Skeletal muscle cell (primary cell): ENCODE data around the gene PKHD1.

ENCODE experiments used
- DNase-seq: peaks from one replicate; pipeline ENCODE4 v3.0.0-alpha.2; 2010; ENCODE audit warnings: low read depth
- H3K4me3 ChIP-seq: 2 replicates; pipeline ENCODE4 v1.5.1; 2011; ENCODE audit warnings: low read depth, mild to moderate bottlenecking, control low read depth, low read length, moderate library complexity

Gene PKHD1, protein sequence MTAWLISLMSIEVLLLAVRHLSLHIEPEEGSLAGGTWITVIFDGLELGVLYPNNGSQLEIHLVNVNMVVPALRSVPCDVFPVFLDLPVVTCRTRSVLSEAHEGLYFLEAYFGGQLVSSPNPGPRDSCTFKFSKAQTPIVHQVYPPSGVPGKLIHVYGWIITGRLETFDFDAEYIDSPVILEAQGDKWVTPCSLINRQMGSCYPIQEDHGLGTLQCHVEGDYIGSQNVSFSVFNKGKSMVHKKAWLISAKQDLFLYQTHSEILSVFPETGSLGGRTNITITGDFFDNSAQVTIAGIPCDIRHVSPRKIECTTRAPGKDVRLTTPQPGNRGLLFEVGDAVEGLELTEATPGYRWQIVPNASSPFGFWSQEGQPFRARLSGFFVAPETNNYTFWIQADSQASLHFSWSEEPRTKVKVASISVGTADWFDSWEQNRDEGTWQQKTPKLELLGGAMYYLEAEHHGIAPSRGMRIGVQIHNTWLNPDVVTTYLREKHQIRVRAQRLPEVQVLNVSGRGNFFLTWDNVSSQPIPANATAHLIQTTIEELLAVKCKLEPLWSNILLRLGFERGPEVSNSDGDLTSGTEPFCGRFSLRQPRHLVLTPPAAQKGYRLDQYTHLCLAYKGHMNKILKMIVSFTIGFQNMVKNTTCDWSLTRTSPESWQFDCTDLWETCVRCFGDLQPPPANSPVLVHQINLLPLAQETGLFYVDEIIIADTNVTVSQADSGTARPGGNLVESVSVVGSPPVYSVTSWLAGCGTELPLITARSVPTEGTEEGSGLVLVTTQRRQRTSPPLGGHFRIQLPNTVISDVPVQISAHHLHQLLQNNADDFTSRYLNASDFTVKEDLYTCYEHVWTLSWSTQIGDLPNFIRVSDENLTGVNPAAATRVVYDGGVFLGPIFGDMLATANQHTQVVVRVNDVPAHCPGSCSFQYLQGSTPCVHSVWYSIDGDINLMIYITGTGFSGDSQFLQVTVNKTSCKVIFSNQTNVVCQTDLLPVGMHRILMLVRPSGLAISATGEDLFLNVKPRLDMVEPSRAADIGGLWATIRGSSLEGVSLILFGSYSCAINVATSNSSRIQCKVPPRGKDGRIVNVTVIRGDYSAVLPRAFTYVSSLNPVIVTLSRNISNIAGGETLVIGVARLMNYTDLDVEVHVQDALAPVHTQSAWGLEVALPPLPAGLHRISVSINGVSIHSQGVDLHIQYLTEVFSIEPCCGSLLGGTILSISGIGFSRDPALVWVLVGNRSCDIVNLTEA (N-terminal part only)

DNA sequence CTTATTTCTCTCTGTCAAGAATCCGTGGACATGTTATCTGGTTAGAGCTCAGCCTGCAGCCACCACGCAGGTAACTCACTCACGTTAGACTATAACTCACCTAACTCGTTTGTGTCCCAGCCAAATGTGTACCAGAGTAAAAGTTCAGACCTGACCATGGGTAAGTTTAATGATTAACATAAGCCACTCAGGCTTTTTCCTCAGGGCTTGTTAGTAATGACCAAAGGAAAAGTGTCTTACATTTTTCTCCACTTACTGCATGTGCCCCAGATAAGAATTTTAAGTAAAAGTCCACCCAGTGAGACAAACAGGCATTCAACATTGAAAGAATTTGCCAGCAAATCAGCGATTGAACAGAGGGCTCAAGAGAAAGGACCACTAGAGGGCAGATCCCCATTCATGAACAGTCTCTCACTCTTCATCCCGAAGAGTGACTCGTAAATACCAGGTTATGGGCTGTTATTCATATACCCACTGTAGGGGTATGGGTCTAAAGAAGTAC lies at the start of gene PKHD1:
PKHD1 (minus strand) TSS at position 116 of the 502 bp plus-strand sequence. CDS start 2,680 bp downstream, outside the sequence.
- H3K4me3 ChIP-seq, result no peak within 1 kb of the TSS
- no peak for DNase-seq

DNA sequence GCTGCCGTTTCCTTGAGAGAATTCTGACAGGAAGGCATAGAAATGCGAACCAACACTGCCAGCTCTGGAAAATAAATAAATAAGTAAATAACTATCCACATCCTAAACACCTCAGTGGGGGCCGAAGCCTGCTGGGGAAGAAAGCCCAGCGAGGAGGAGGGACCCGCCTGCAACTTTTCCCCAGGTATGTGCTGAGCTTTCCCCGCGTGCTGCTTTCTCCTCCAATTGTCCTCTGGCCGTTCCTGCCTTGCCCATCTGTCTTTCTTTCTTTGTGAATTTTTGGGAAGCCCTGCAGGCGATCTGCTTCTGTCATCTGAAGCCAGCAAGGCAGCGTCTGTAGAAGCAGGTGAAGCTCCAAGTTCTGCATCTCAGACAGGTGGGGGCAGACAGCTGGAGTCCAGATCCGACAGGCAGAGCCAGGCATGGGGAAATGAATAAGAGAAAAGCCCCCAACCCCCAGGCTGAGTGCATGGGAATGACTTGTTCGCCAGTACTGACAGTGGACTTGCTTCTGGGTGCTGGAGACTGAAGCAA lies 49.6 kb upstream of the PKHD1 start:
- peak overlapping the region; percentile 51 for H3K4me3 ChIP-seq
- no peak for DNase-seq

DNA sequence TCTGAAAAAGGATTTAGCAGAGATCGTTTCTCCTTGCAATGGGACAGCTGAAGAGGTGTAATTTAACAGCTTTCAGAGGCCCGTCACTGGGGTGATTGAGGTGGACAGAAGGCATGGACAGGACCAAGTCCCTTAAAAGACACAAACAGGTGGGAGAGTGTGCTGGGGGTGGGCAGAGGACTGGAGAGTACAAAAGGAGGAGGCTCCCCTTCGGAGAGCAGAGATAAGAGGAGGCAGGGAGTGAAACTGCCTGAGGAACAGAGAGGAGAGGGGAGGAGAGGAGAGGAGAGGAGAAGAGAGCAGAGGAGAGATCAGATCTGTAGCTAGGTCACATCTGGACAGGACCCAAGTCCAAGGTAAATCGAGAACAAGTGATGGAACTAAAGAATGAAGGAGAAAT lies 48.6 kb upstream of the PKHD1 start:
- peak; percentile 47 for DNase-seq
- H3K4me3 ChIP-seq, result peak overlapping the region; percentile 51

DNA sequence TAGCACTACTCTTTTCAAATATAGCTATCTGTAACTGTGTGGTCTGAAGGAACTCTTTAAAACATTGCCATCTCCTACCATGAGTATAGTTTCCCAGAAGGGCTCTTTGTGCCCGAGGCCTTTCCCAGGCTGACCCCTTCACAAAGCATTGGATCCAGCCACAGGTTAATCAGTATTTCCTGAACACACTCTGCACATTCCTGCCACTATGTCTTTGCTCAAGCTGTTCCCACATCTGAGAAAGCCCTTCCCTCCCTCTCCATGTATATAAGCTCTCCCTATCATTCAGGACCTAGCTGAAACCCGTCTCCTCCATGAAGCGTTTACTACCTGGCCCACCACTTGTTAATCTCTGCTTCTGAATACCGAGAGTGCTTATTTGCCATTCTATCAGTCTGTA lies 47.8 kb upstream of the PKHD1 start:
- no peak for DNase-seq
- no peak overlapping the region for H3K4me3 ChIP-seq

DNA sequence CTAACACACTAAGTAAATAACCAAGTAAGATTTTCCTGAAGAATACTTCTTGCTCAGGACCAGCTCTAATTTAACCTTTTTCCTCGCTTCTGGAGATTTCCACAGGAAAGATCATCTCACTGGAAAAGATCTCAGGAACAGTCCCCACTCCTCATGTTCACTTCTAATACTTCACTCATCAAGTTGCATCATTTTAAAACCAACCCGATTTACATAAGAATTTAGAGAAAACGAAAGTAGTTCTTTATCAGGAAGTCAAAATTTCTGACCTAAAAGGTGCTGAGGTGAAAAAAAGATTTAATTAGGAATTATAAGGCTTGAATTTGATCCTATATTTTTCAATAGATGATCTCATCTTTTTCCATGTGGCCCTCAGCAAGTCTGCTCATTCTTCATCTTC lies 46.6 kb upstream of the PKHD1 start:
- H3K4me3 ChIP-seq, result no peak overlapping the region
- DNase-seq, result no peak

DNA sequence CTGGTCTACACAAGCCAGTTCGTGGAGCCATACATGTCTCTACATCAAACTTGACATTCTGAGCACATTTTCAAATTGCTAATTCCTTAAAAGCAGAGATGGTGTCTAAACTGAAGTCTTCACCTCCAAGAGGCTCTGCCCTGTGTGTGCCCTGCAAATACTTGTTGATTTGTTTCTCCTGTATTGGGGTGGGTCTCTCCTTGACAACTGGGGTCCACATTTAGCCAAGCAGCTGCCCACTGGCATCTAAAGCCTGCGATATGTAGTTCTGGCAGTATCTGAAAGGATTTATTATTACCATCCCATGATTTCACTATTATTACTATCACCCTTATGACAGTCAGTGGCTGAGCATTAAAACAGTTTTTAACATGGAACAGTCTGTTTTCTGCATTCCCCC lies 45.9 kb upstream of the PKHD1 start:
- DNase-seq, result no peak
- no peak overlapping the region for H3K4me3 ChIP-seq

DNA sequence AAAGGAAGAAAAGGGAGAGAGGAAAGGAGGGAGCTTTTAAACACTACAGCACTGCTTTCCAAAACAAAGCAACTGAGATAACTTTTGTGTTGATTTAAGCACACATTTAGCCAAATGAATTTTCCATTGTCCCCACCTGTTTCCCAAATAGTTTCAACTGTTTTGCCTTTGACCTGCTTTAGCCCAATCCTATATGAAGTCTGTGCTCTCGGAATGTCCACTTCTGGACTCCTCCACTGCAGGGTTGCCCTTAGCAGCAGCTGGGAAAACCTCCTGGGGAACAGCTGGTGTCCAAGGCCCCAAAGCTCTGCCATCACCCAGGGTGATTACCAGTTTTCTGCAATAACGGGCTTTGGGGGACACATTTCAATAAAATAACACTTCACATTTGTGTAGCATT lies 44.9 kb upstream of the PKHD1 start:
- no peak overlapping the region for H3K4me3 ChIP-seq
- DNase-seq, result no peak

DNA sequence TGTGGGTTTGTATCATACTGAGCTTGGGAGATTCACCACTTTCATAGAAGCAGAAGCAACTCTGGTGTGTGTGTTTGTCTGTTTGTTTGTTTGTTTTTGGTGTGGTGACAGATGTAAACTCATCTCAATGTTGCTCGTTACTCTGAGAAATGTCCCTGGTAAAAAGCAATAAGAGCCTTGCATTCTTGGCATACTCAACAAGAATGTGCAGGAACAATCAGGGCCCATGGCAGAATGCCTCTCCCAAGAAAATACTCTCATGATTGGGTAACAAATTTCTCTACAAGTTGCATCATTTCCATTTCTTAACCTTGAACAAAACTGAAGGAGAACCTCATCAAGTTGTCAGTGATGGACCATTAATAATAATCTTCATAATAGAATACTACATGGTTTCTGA lies 43.0 kb upstream of the PKHD1 start:
- DNase-seq, result no peak
- no peak overlapping the region for H3K4me3 ChIP-seq

DNA sequence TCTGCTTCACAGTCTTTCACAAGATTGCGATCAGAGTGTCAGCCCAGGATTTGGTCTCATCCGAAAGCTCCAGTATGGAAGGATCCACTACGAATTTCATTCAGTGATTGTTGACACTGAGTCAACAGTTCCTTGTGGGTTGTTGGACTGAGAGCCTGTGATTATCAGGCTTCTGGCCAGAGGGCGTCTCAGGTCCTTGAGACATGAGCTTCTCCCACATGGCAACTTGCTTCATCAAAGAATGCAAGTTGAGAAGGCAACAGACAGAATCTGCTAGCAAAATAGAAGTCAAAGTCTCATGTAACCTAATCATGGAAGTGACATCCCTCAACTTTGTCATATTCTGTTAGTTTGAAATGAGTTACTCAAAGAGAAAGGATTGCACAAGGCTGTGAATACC lies 40.5 kb upstream of the PKHD1 start:
- no peak overlapping the region for H3K4me3 ChIP-seq
- DNase-seq, result no peak

DNA sequence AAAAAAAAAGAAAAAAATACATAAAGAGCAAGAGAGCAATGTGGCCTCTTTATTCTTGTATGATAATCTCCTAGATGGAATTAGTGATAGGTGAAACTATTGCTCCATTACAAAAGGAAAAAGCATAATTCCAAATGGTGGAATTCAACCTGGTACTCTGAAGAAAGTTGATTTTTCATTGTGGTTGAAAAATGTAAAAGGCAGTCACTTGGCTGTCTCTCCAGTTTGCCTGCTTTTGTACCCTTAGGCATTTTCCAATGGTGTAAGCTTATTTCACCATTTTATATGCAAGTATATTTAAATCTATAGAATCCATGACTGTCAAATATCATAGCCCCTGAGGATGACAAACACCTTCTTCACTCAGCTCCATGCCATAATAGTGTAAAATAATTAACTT lies 38.8 kb upstream of the PKHD1 start:
- no peak for DNase-seq
- no peak overlapping the region for H3K4me3 ChIP-seq

DNA sequence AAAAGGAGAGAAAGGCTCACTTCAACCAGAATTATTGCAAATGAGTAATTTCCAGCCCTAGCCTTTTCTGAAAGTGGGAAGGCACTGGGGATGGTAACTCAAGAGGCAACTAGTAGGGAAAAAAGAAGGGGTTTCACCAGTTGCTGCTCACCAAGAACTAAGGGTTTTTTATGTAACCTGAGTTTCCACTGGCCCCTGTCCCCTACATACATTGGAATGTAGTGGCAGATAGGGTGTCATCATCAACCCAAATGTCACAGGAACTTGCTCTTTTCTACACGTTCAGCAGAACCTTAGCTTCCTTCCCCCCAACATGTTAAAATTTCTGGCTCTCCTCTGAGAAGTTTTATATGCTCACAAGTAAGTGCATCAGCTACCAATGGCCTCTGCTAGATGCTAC lies 38.2 kb upstream of the PKHD1 start:
- DNase-seq, result no peak
- H3K4me3 ChIP-seq, result no peak overlapping the region

DNA sequence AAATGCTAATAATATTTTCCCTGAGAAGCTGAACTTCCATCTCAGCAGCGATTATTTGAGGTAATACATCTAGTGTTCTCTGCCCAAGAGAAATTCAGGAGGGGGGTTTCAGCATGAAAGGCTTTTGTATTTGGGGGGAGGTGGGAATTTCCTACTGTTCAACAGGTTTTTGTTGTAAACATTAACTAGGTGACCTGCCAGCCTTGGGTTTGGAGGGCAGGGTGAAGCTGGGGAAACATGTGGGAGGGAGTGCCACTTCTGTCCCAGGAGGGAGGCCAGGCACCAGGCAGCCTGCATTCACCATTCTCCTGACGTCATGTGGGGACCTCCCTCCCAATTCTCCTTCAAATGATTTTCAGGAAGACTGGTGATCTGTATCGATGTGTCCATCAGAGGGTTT lies 37.7 kb upstream of the PKHD1 start:
- no peak for DNase-seq
- H3K4me3 ChIP-seq, result no peak overlapping the region

DNA sequence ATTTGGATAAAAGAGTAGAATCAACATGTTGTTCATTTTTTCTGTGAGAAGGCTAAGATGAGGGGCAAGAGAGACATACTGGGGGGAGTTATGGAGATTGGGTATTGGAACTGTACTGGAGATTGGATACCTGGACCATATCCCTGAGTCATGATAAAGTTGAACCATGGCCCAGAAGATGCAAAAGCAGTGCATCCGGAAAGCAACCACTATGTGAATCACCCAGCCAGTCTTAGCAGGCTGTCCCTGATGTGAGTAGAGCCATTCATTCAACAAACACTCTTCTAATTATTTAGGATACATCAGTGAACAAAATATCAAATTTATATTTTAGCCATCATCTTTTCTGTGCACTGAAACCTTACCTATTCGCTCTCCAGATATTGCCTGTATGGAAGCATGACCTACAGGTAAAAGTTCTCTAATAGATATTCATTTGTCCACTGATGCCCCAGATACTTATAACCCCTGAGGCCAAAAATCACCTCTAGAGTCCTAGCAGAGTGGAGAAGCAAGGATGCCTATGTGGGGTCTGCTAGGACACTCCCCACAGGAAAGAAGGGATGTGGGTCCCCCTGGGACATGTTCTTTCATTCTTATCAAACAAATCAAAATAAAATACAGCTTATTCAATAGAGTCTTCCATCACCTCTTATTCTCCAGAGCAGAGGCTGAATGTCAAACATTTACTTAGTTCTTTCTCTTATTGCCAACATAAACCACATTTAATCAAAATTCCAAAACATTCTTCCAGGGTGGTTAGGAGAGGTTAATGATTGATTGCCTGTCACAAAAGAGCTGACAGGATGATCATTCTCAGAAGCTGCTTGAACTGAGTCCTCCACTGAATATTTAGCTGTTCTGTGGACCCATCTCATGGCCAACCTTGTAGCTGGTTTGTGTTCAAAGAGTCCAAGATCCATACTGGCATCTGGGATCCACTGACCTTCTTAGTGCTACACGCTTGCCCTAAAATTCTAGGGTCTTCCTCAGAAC lies 37.0 kb upstream of the PKHD1 start:
- no peak overlapping the region for H3K4me3 ChIP-seq

DNA sequence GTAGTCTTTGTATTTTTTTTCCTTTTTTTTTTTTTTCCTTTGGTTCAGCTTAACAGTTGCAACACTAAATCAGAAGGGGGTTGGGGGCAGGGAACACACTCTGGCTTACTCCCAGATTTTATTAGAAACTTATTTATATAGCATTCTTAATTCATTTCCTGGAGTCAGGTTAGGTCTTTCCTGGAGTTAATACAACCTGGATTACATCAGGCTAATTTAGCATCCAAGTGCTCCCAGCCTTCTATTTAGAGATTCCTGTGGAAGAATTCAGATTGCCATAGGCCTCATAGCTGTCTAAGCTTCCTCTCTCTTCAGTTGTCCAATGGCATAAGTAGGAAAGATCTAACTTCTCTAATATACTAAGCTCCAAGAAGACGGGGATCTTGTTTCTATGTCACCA lies 35.8 kb upstream of the PKHD1 start:
- H3K4me3 ChIP-seq, result no peak overlapping the region
- no peak for DNase-seq

More for the DNA sequence above, 37.0 kb upstream of the PKHD1 start:
- no peak for DNase-seq

DNA sequence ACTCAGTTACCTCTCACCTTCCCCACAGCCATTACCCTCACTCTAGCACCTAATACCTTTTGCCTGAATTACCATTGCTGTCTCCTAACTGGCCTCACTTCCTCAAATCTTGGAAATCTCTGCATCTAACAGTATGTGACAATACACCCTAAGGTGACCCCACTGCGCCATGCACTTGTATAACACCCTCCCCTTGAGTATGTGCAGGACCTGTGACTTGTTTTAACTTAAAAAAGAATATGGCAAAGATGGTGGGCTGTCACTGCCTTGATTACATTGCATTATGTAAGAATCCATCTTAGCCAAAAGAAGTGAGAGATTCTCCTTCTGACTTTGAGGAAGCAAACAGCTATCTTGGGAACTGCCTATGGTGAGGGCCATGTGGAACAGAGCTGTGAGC lies 29.9 kb upstream of the PKHD1 start:
- no peak overlapping the region for H3K4me3 ChIP-seq
- no peak for DNase-seq

DNA sequence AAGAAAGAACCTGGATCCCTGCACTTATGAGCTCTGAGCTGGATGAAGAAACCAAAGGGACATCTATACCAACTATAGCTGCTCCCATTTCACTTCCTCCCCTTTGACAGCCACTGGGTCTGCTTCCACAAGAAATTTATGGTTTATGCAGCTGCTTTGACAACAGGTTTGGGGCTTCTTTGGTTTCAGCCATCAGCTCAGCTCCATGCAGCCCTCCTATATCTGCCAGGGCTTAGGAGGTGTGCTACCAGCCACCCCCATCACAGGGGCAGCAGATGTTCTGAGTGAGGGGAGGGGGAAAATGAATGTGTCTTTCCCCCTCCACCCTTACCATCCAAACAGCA lies 29.2 kb upstream of the PKHD1 start:
- no peak for DNase-seq
- H3K4me3 ChIP-seq, result no peak overlapping the region

DNA sequence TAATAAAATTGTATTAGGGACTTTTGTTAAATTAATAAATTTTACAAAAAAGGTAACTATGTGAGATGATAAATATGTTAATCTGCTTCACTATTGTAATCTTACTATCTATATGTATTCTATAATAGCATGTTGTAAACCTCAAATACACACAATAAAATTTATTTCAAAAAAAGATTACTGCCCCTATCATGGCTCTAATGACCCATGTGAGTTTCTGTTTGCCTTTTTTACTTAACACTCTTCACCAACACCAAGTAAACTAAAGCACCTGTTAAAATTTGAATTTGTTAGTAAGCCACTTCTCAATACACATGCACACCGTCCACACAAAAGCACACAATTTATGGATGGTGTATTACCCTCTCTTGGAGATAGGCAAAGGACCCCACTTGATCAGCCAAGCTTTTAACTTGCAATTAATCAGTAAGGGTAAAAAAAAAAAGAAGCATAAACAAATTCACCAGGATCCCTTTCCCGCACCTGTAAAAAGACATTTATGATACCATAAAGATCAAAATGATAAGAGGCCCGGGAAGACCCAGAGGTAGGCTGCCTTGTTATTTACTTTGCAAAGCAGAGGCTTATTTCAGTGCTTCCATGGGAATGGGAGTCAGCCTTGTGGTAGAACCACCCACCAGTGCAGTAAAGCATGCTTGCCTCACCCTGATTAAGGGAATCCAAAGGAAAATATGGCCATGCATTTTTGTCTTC lies 28.6 kb upstream of the PKHD1 start:
- no peak for DNase-seq
- no peak overlapping the region for H3K4me3 ChIP-seq
